ENCODE measurements around the gene A4GALT.
"Not testable (repeated sequence)": the region's sequence is repeated elsewhere in the genome, so short reads cannot be mapped to it uniquely, and the experiment has no call there.

Gene A4GALT, protein sequence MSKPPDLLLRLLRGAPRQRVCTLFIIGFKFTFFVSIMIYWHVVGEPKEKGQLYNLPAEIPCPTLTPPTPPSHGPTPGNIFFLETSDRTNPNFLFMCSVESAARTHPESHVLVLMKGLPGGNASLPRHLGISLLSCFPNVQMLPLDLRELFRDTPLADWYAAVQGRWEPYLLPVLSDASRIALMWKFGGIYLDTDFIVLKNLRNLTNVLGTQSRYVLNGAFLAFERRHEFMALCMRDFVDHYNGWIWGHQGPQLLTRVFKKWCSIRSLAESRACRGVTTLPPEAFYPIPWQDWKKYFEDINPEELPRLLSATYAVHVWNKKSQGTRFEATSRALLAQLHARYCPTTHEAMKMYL

DNA sequence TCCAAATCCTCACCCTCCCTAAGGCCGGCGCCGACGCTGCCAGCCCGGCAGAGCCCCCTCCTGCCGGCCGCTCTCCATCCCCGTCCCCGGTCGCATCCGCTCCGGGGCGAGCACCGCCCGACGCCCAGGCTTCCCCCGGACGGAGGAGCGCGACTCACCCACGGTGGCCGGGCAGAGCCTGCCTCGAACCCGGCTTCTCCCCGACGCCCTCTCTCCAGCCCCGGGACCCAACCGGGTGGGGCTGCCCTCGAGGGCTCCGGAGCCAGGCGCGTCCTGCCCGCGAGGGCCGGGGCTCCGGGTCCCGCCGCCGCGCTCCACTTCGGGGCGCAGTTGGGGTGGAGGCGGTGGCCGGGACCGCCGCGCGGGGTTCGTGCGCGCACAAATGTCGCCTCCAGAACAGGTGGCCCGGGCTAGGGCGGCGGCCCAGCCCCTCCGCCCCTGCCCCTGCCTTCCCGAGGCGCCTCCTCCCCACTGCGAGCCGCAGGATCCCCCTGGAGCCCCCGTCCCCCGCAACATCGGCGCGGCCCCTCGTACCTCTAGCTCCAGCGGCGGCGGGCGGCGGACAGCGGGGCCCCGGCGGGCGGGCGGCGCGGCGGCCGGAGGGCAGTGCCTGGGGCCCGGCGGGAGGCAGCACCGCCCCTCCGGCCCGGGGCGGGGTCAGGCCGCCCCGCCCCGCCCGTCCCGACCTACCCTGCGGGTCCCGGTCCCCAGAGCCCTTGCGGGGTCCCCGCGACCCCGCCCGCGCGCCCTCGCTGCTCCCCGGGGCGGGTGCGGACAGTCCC, at the start of gene A4GALT:
Gene A4GALT (minus strand): TSS at position 608 of the 782 bp plus-strand sequence. CDS start 26,919 bp downstream, outside the sequence.
- DNase-seq = no peak

DNA sequence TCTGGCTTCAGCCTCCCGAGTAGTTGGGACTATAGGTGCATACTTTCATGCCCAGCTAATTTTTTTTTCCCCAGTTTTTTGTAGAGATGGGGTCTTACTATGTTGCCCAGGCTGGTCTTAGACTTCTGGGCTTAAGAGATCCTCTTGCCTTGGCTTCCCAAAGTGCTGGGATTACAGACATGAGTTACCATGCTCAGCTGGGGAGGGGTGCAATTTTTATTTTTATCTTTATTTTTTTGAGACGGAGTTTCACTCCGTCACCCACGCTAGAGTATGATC, 49.7 kb upstream of the A4GALT start:
- no peak for DNase-seq

DNA sequence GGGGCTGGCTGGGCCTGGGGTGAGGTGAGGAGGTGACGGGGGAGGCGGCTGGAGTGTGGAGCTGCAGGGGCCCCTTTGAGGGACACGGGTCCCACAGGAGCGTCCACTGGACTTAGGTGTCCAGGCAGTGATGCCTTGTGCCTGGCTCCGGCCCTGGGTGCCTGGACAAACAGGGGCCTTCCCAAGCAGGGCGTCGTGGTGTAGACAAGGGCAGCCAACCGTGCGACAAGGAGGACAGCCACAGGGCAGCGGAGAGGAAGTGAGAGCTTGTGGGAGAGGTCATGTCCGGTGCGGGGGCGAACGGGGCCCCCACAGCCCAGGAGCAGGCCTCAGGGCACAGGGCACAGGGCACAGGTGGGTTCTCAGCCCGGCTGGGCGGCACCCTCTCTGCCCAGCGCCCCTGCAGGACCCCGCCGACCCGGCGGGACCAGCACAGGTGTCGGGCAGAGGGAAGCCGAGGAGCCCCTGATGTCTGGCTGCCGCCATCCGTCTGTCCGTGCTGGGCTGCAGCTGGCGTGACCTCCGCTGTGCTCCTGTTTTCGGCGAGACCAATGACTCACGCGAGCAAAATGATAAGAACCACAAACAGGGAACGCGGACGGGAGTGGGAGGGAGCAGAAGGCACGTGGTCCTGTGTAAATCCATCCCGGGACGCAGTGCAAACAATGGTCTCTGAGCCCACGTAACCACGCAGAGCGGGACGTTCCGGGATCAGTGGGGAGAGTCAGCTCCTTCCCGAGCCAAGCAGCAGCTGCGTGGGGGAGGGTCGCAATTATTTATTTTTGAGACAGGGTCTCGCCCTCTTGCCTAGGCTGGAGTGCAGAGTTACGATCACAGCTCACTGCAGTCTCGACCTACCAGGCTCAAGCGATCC, 49.1 kb upstream of the A4GALT start:
- no peak for DNase-seq

- DNase-seq = no peak
Measured at GRCh38 chr22:42769238-42769573, 48.5 kb upstream of the A4GALT start.

- no peak for DNase-seq
Measured at GRCh38 chr22:42768385-42769035, 47.8 kb upstream of the A4GALT start.

GRCh38 chr22:42766860-42767259, 46.2 kb upstream of the A4GALT start:
- DNase-seq = no peak

DNA sequence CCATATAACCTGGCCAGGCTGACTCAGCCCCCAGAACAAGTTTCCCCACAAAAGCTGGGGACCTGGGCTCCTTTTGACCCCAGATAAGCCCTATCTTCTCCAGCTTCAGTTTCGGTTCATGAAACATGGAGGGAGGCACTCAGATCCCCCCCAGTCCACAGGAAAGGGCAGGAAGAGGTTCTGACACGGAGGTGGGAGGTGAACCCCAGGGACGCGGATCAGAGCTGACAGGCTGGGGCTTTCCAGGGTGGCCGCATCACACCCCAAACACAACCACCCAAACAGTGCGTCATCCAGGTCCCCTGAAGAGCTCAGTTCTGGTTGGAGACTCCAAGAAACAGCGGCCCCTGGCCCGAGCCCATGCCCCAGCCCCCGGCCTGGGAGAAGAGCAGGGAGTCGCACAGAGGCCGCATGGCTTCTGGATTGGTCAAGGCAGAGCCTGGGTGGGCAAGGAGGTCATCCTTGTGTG, 44.3 kb upstream of the A4GALT start:
- DNase-seq = no peak

DNA sequence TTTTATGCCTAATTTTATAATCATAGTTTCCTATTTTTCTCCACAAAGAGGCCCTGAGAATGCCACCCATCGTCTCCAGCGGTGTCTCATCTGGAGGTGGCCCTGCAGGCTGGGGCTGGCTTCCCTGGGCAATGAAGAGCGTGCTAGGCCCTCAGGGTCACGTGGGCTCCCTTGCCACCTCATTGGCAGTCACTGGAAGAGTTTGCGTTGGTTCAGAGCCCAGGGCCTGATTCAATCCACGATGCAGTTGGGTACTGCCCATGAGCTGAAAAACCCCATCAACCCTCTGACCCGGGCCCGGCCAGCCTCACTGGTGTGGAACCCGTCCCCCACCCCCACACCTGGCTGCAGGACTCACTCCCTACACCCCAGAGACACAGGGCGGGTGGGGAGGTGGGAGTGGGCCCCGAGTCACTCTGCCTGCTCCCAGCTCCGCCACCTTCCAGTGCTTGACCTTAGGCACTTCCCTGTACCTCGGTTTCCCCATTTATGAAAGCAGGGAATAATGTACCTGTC, 43.4 kb upstream of the A4GALT start:
- no peak for DNase-seq

DNA sequence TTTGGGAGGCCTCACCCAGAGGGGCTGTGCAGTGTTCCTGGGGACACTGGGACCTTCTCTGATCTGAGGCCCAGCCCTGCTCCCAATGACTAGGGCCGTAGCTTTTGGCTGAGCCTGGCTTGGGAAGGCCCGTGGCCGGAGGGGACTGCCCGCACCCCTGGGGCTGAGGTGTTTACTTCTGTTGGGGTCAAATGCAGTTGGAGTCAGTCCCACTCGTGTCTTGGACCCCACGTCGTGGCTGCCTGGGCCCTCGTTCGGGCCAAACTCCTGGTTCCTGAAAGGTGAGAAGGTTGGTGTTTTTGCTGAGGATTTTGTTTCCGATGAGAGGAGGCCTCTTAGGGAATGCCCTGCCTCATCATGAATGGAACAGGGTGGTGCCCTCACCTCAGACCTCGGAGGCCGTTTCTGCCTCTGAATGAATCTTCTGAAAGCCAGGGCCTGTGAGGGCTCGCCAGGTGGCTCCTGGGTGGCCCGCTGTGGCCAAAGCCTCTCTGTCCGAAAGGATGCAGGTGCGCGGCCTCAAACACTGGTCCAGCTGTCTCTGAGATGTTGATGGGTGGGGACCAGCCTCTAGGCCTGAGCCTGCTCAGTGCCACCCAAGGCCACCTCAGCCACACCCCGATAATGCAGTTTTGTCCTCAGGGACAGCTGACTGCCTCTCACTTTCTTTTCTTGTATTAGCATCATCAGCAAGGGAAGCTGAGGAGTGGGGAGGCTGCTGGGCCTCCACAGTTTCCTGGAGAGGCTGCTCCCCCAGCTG, 40.3 kb upstream of the A4GALT start:
- DNase-seq = no peak

- no peak for DNase-seq
Measured at GRCh38 chr22:42758931-42759629, 38.4 kb upstream of the A4GALT start.

- not testable (repeated sequence) for DNase-seq
Measured at GRCh38 chr22:42755553-42755952, 34.9 kb upstream of the A4GALT start.

DNA sequence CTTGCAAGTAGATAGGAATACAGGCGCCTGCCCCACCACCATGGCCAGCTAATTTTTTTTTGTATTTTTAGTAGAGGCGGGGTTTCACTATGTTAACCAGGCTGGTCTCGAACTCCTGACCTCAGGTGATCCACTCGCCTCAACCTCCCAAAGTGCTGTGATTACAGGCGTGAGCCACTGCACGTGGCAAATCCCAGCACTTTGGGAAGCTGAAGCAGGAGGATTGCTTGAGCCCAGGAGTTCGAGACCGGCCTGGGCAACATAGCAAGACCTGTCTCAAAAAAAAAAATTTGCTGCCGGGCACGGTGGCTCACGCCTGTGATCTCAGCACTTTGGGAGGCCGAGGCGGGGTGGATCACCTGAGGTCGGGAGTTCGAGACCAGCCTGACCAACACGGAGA, 34.5 kb upstream of the A4GALT start:
- not testable (repeated sequence) for DNase-seq

- no peak for DNase-seq
Measured at GRCh38 chr22:42754658-42755057, 34.0 kb upstream of the A4GALT start.

DNA sequence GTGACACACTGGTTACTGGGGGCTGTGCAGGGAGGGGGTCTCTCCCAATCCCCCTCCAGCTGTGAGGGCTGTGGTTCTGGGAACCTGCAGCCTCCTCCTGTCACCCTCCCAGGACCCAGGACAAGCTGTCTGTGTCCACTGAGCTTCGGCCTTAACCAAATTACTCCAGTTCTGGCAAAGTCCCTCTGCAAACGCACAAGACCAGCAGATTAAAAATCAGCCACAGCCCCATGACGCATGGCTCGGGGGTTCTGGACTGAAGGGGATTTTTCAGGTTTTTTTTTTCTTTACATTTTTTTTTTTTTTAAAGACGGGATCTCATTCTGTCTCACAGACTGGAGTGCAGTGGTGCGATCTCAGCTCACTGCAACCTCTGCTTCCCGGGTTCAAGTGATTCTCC, 32.2 kb upstream of the A4GALT start:
- no peak for DNase-seq

DNA sequence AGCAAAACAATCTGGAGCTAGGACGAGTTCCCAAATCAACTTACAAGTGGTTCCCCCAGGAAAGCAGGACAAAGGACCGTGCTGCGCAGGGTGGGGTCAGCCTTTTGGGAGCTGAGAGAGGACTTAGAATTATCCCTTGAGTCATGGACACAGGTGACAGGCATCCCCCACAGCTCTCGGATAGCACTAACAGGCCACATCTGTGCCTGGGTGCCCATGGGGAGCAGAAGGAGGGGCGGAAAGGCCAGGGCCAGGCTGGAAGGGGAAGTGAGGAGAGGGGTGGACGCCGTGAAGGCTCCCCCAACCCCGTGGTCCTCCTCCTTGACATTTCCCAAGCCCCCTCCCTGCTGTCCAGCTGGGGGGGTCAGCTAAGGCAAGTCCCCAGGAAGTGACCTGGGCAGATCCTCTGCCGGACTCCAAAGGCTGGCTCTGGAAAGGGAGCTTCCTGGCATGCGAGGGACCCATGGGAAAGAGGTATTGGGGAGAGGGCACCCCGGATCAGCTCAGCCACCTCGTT, 31.6 kb upstream of the A4GALT start:
- no peak for DNase-seq

DNA sequence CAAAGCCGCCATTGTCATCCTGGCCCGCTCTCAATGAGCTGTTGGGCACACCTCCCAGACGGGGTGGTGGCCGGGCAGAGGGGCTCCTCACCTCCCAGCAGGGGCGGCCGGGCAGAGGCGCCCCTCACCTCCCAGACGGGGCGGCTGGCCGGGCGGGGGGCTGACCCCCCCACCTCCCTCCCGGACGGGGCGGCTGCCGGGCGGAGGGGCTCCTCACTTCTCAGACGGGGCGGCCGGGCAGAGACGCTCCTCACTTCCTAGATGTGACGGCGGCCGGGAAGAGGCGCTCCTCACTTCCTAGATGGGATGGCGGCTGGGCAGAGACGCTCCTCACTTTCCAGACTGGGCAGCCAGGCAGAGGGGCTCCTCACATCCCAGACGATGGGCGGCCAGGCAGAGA, 29.8 kb upstream of the A4GALT start:
- not testable (repeated sequence) for DNase-seq

DNA sequence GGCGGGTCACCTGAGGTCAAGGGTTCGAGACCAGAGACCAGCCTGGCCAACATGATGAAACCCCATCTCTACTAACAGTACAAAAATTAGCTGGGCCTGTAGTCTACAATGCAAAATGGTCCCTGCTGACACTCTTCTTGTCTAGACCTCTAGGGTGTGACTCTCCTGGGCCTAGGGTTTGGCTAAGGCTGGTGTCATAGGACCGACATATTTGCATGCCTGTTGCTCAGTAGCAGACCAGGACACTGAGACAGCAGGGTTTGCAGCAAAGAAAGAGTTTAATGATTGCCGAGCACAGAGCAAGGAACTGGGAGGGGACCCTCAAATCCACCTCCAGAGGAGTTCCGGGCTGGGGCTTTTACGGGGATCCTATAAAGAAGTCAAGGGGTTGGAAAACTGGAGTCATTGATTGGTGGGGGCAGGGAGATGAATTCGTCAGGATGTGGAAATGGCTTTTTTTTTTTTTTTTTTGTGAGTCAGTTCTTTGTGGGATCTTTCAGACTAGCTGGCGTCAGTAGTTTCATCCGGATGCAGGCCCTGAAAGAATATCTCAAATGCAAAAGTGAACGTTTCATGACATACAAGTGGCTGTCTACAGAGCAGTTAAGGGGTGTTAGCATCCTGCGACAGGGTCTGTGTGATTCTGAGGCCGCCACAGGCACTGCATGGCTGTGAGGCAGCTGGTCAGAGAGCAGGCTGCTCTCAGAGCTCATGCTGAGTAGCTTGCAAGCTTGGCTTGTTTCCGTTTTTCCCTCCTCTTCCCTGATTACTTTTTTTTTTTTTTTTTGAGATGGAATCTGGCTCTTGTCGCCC, 27.2 kb upstream of the A4GALT start:
- DNase-seq = no peak

DNA sequence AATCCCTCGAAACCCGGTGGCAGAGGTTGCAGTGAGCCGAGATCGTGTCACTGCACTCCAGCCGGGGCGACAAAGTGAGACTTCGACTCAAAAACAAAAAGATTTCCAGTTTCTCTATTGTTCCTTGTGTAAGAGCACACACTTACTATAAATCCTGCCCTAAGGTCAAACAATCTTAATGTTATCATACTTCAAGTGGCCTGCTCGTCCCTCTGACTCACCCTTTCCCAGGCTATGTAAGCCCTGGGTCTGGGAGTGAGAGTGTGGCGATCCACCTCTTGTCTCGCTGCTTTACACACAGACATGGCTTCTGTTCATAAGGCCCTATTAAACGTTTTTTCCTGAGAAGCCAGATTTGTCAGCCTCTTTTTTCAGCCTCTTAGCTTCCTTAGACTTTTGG, 24.4 kb upstream of the A4GALT start:
- DNase-seq = no peak

GRCh38 chr22:42743501-42743991, 22.9 kb upstream of the A4GALT start:
- DNase-seq = no peak

DNA sequence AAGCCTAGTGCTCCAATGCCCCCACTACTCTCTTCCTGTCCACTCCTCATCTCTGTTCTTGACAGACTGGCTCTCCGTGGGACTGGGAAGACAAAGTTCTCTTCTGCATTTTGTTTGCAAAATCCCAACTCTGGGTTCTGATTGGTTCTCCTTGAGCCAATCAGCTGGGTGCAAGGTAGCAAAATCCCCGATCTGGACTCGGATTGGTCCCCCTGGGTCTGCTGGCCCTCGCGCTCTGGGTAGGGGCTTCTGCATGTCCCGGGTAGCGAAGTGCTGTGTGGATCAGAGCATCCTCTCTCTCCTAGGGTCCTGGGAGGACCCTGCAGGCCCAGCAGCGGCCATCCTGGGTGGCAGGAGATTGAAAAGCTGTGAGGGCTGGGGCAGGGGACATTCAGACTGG, 22.3 kb upstream of the A4GALT start:
- no peak for DNase-seq

All from AML-193 (cell line).